Hematopoietic multipotent progenitor cell treated with erythropoietin and hydrocortisone succinate and interleukin-3 and kit ligand, for 17 days (in vitro differentiated cells): ENCODE data around the gene BEAN1.

Experiments
- DNase-seq: peaks from one replicate; pipeline ENCODE4 v3.0.0-alpha.2; 2015; ENCODE audit warnings: low spot score

The BEAN1 gene

GRCh38 chr16:66470556-66470955 lies 43.5 kb downstream of the BEAN1 start:
- no peak for DNase-seq

- DNase-seq, result no peak
Observed at GRCh38 chr16:66471264-66471663, 44.2 kb downstream of the BEAN1 start.

GRCh38 chr16:66471716-66472393 lies 44.8 kb downstream of the BEAN1 start:
- no peak for DNase-seq

GRCh38 chr16:66473051-66473571 lies 46.0 kb downstream of the BEAN1 start:
- DNase-seq, result no peak

- DNase-seq, result no peak
Observed at GRCh38 chr16:66473654-66474519, 46.8 kb downstream of the BEAN1 start.

GRCh38 chr16:66474750-66475199 lies 47.7 kb downstream of the BEAN1 start:
- DNase-seq, result no peak

GRCh38 chr16:66475232-66475631 lies 48.1 kb downstream of the BEAN1 start:
- DNase-seq, result no peak

GRCh38 chr16:66476328-66477027 lies 49.4 kb downstream of the BEAN1 start:
- no peak for DNase-seq

GRCh38 chr16:66477028-66477515 lies 50.0 kb downstream of the BEAN1 start:
- no peak for DNase-seq

GRCh38 chr16:66478733-66479511 lies 51.8 kb downstream of the BEAN1 start:
- peak; percentile 57 for DNase-seq

GRCh38 chr16:66479661-66480264 lies 52.7 kb downstream of the BEAN1 start:
- no peak for DNase-seq

- DNase-seq, result no peak
Observed at GRCh38 chr16:66480265-66481080, 53.4 kb downstream of the BEAN1 start.

GRCh38 chr16:66481081-66481942 lies 54.2 kb downstream of the BEAN1 start:
- DNase-seq, result no peak

GRCh38 chr16:66481943-66482390 lies 54.9 kb downstream of the BEAN1 start:
- DNase-seq, result no peak

GRCh38 chr16:66483689-66484452 lies 56.8 kb downstream of the BEAN1 start:
- peak; percentile 38 for DNase-seq

- DNase-seq, result no peak
Observed at GRCh38 chr16:66484453-66485213, 57.5 kb downstream of the BEAN1 start.

GRCh38 chr16:66485376-66485775 lies 58.3 kb downstream of the BEAN1 start:
- DNase-seq, result no peak
